Naive thymus-derived CD4-positive, alpha-beta T cell (primary cell): ENCODE data around the gene AREG. TPM values are rescaled to one million over a fixed set of nuclear protein-coding genes. Genes with fewer than 3 reads are reported as not detected.

ENCODE experiments used
- ATAC-seq: fragments of 150-1000 bp; cut with Tn5 transposase; 2 replicates; pipeline ENCODE4 v1.10.0; 2021; ENCODE audit warnings: mild to moderate bottlenecking, moderate library complexity
- CTCF ChIA-PET: fragments of 350-600 bp; sonication (Branson Sonifier 250); formaldehyde crosslinking; loops from one replicate; lab custom pipeline; 2021; ENCODE audit warnings: antibody characterized with exemption; lab: Charles Lee
- POLR2A ChIA-PET: fragments of 350-600 bp; sonication (Branson Sonifier 250); formaldehyde crosslinking; loops from one replicate; lab custom pipeline; 2021; ENCODE audit warnings: antibody characterized with exemption, inconsistent platforms; lab: Charles Lee
- DNase-seq, 9 donors: peaks; one replicate each; pipeline versions ENCODE4 v3.0.0 to v3.0.0-alpha.2; 2020 to 2022; ENCODE audit warnings: mixed read lengths in 1 of 9
- H3K27ac ChIP-seq: one replicate; pipeline ENCODE4 v1.7.0; 2013; ENCODE audit warnings: mild to moderate bottlenecking, low read depth, low read length, moderate library complexity
- H3K27me3 ChIP-seq, 2 donors: one replicate each; pipeline ENCODE4 v1.7.0; 2013; ENCODE audit warnings: low read length in 2 of 2, mild to moderate bottlenecking in 2 of 2, moderate library complexity in 2 of 2; ENCODE audit not compliant: control insufficient read depth in 2 of 2, insufficient read depth in 2 of 2
- H3K36me3 ChIP-seq, 3 experiments: 1 replicate in 2 of 3; 2 replicates in 1 of 3; pipeline ENCODE4 v1.7.0; 2013; ENCODE audit warnings: low read length in 3 of 3, mild to moderate bottlenecking in 3 of 3, moderate library complexity in 1 of 3; ENCODE audit not compliant: insufficient read depth in 3 of 3, control insufficient read depth in 2 of 3
- H3K4me1 ChIP-seq, 2 donors: one replicate each; pipeline ENCODE4 v1.7.0; 2013; ENCODE audit warnings: low read length in 2 of 2, mild to moderate bottlenecking in 2 of 2, moderate library complexity in 1 of 2; ENCODE audit not compliant: control insufficient read depth in 2 of 2, insufficient read depth in 2 of 2
- H3K4me3 ChIP-seq: 2 replicates; pipeline ENCODE4 v1.7.0; 2013; ENCODE audit warnings: mild to moderate bottlenecking, low read length
- H3K9me3 ChIP-seq, 3 experiments: 1 replicate in 2 of 3; 2 replicates in 1 of 3; pipeline ENCODE4 v1.7.0; 2013; ENCODE audit warnings: low read length in 3 of 3; ENCODE audit not compliant: control insufficient read depth in 2 of 3
- H3K27ac Mint-ChIP-seq, 9 donors: one replicate each; pipeline ENCODE4 v1.8.0; 2020 to 2022; ENCODE audit warnings: mixed read lengths in 9 of 9, mild to moderate bottlenecking in 8 of 9, moderate library complexity in 5 of 9, inconsistent platforms in 2 of 9
- H3K27me3 Mint-ChIP-seq, 5 donors: one replicate each; pipeline ENCODE4 v1.8.0; 2021 to 2022; ENCODE audit warnings: mixed read lengths in 5 of 5, mild to moderate bottlenecking in 1 of 5
- H3K36me3 Mint-ChIP-seq, 5 donors: one replicate each; pipeline ENCODE4 v1.8.0; 2020 to 2022; ENCODE audit warnings: mixed read lengths in 5 of 5, mild to moderate bottlenecking in 3 of 5, inconsistent platforms in 1 of 5
- H3K4me1 Mint-ChIP-seq, 7 donors: one replicate each; pipeline ENCODE4 v1.8.0; 2020 to 2022; ENCODE audit warnings: mixed read lengths in 7 of 7, mild to moderate bottlenecking in 3 of 7, inconsistent platforms in 1 of 7
- H3K4me3 Mint-ChIP-seq, 10 donors: one replicate each; pipeline ENCODE4 v1.8.0; 2020 to 2022; ENCODE audit warnings: mild to moderate bottlenecking in 10 of 10, mixed read lengths in 10 of 10, moderate library complexity in 6 of 10, inconsistent platforms in 2 of 10
- H3K9me3 Mint-ChIP-seq, 11 donors: one replicate each; pipeline ENCODE4 v1.8.0; 2020 to 2022; ENCODE audit warnings: mixed read lengths in 11 of 11, mild to moderate bottlenecking in 4 of 11, inconsistent platforms in 1 of 11, moderate library complexity in 1 of 11
- intact Hi-C, 2 donors: fragments of 100-400 bp; cut with micrococcal nuclease; formaldehyde crosslinking; loops; one replicate each; pipeline ENCODE4 v1.15.1; 2023
- polyA plus RNA-seq, 2 donors: library from polyadenylated mRNA; unstranded; fragments of 300-500 nt; fragmentation: Illumina TruSeq; gene quantifications; one replicate each; pipeline ENCODE4 v1.2.3, GENCODE V29; 2021
- total RNA-seq, 6 experiments: library from RNA in 5 of 6; stranded (reverse) in 5 of 6; gene quantifications; 1 replicate in 5 of 6; 2 replicates in 1 of 6; pipeline ENCODE4 v1.2.3 and lab custom pipeline; 2021 to 2026

AREG gene
- total and polyA plus RNA-seq, 7 experiments from 2014 or later: 0.36 to 30.5 (median 3.6) TPM; not detected in 1

GRCh38 chr4:74402692-74403456 is 42.1 kb upstream of the AREG start:
- Histone ChIP-seq H3K4me1 (no peaks in the 10 kb centered on the region), H3K9me3 (no peaks in the 10 kb centered on the region), H3K27ac (no peak overlapping the region), H3K36me3 (no peaks in the 10 kb centered on the region), H3K4me3 (no peak overlapping the region), H3K27me3 (no peaks in the 10 kb centered on the region)
- peaks cover 0 to 8% (median under 1%) of the 10 kb centered on the region in 7 donors for H3K4me1 Mint-ChIP-seq
- H3K27ac Mint-ChIP-seq: no peak overlapping the region
- intact Hi-C loops: no loop called here
- ChIA-PET CTCF (no interaction called here), POLR2A (interaction anchor here (0.6 kb wide), 1 partner anchor 42 kb away, joined by 4 read pairs; the partner anchor contains the start of gene AREG)
- DNase-seq (no peak), ATAC-seq (peak; percentile 38)
- H3K9me3 Mint-ChIP-seq: no peaks in the 10 kb centered on the region
- H3K4me3 Mint-ChIP-seq: no peak overlapping the region
- peaks cover 0 to 7% (median 0%) of the 10 kb centered on the region in 5 donors for H3K27me3 Mint-ChIP-seq
- no peaks in the 10 kb centered on the region for H3K36me3 Mint-ChIP-seq

GRCh38 chr4:74407891-74408290 is 37.0 kb upstream of the AREG start:
- H3K36me3 Mint-ChIP-seq: no peaks in the 10 kb centered on the region
- H3K36me3 ChIP-seq: no peaks in the 10 kb centered on the region
- peaks cover 0 to 3% (median 0%) of the 10 kb centered on the region in 5 donors for H3K27me3 Mint-ChIP-seq
- H3K4me3 Mint-ChIP-seq: no peak overlapping the region
- H3K27ac ChIP-seq: no peak overlapping the region
- H3K27me3 ChIP-seq: no peaks in the 10 kb centered on the region
- H3K9me3 Mint-ChIP-seq: no peaks in the 10 kb centered on the region
- DNase-seq (no peak), ATAC-seq (no peak)
- H3K4me3 ChIP-seq: no peak overlapping the region
- CTCF ChIA-PET: no interaction called here
- POLR2A ChIA-PET: no interaction called here
- H3K4me1 Mint-ChIP-seq: no peaks in the 10 kb centered on the region
- intact Hi-C loops: no loop called here
- no peaks in the 10 kb centered on the region for H3K4me1 ChIP-seq
- H3K27ac Mint-ChIP-seq: no peak overlapping the region
- no peaks in the 10 kb centered on the region for H3K9me3 ChIP-seq

- H3K36me3 Mint-ChIP-seq: no peaks in the 10 kb centered on the region
- no peak for DNase-seq
- no peak overlapping the region for H3K27ac Mint-ChIP-seq
- H3K4me1 Mint-ChIP-seq: no peaks in the 10 kb centered on the region
- H3K9me3 Mint-ChIP-seq: no peaks in the 10 kb centered on the region
- H3K27me3 ChIP-seq: no peaks in the 10 kb centered on the region
- ChIA-PET POLR2A (no interaction called here), CTCF (no interaction called here)
- H3K27ac ChIP-seq: no peak overlapping the region
- no peak overlapping the region for H3K4me3 Mint-ChIP-seq
- no peaks in the 10 kb centered on the region for H3K36me3 ChIP-seq
- H3K4me3 ChIP-seq: no peak overlapping the region
- peaks cover 0 to 2% (median 0%) of the 10 kb centered on the region in 5 donors for H3K27me3 Mint-ChIP-seq
- no peak for ATAC-seq
- intact Hi-C loops: no loop called here
- no peaks in the 10 kb centered on the region for H3K9me3 ChIP-seq
- no peaks in the 10 kb centered on the region for H3K4me1 ChIP-seq
Measured at GRCh38 chr4:74408639-74409038, 36.3 kb upstream of the AREG start.

GRCh38 chr4:74410272-74410671 is 34.7 kb upstream of the AREG start:
- H3K27ac ChIP-seq: no peak overlapping the region
- H3K9me3 Mint-ChIP-seq: no peaks in the 10 kb centered on the region
- ChIA-PET POLR2A (no interaction called here), CTCF (interaction anchor here (0.6 to 1.3 kb wide), 2 partner anchors 8 to 14 kb away, joined by 3 to 4 read pairs; no protein-coding TSS in a partner anchor)
- no peaks in the 10 kb centered on the region for H3K4me1 ChIP-seq
- no peak overlapping the region for H3K4me3 ChIP-seq
- intact Hi-C loops: no loop called here
- no peaks in the 10 kb centered on the region for H3K36me3 Mint-ChIP-seq
- no peak overlapping the region for H3K27ac Mint-ChIP-seq
- H3K4me1 Mint-ChIP-seq: no peaks in the 10 kb centered on the region
- no peaks in the 10 kb centered on the region for H3K27me3 ChIP-seq
- ATAC-seq (no peak), DNase-seq (no peak)
- no peak overlapping the region for H3K4me3 Mint-ChIP-seq
- no peaks in the 10 kb centered on the region for H3K36me3 ChIP-seq
- H3K27me3 Mint-ChIP-seq: peaks cover 0 to 8% (median 0%) of the 10 kb centered on the region in 5 donors
- no peaks in the 10 kb centered on the region for H3K9me3 ChIP-seq

GRCh38 chr4:74412225-74412624 is 32.7 kb upstream of the AREG start:
- POLR2A ChIA-PET: no interaction called here

GRCh38 chr4:74413265-74413664 is 31.7 kb upstream of the AREG start:
- no peak overlapping the region for H3K4me3 Mint-ChIP-seq
- ATAC-seq (no peak), DNase-seq (no peak)
- no peaks in the 10 kb centered on the region for H3K27me3 ChIP-seq
- H3K4me3 ChIP-seq: no peak overlapping the region
- peaks cover 0 to under 1% (median 0%) of the 10 kb centered on the region in 11 donors for H3K9me3 Mint-ChIP-seq
- H3K27me3 Mint-ChIP-seq: peaks cover 6 to 13% (median 9%) of the 10 kb centered on the region in 5 donors
- H3K27ac Mint-ChIP-seq: no peak overlapping the region
- no peak overlapping the region for H3K27ac ChIP-seq
- H3K36me3 Mint-ChIP-seq: no peaks in the 10 kb centered on the region
- POLR2A ChIA-PET: no interaction called here
- H3K4me1 Mint-ChIP-seq: no peaks in the 10 kb centered on the region
- H3K4me1 ChIP-seq: no peaks in the 10 kb centered on the region
- no peaks in the 10 kb centered on the region for H3K9me3 ChIP-seq
- CTCF ChIA-PET: interaction anchor here (0.5 kb wide), 1 partner anchor 36 kb away, joined by 4 read pairs; no protein-coding TSS in a partner anchor
- intact Hi-C loops: no loop called here
- H3K36me3 ChIP-seq: no peaks in the 10 kb centered on the region

More at GRCh38 chr4:74412225-74412624, 32.7 kb upstream of the AREG start:
- no peaks in the 10 kb centered on the region for H3K36me3 ChIP-seq
- H3K27me3 Mint-ChIP-seq: peaks cover 0 to 11% (median 4%) of the 10 kb centered on the region in 5 donors
- H3K9me3 ChIP-seq: no peaks in the 10 kb centered on the region
- DNase-seq (no peak), ATAC-seq (no peak)
- no peak overlapping the region for H3K27ac ChIP-seq
- H3K27ac Mint-ChIP-seq: no peak overlapping the region
- no peaks in the 10 kb centered on the region for H3K4me1 Mint-ChIP-seq
- H3K9me3 Mint-ChIP-seq: no peaks in the 10 kb centered on the region
- H3K27me3 ChIP-seq: no peaks in the 10 kb centered on the region
- intact Hi-C loops: no loop called here
- no peak overlapping the region for H3K4me3 Mint-ChIP-seq
- CTCF ChIA-PET: no interaction called here
- no peaks in the 10 kb centered on the region for H3K36me3 Mint-ChIP-seq
- H3K4me1 ChIP-seq: no peaks in the 10 kb centered on the region
- no peak overlapping the region for H3K4me3 ChIP-seq
